ENCODE results near the gene CCDC102A.

CCDC102A gene

DNA sequence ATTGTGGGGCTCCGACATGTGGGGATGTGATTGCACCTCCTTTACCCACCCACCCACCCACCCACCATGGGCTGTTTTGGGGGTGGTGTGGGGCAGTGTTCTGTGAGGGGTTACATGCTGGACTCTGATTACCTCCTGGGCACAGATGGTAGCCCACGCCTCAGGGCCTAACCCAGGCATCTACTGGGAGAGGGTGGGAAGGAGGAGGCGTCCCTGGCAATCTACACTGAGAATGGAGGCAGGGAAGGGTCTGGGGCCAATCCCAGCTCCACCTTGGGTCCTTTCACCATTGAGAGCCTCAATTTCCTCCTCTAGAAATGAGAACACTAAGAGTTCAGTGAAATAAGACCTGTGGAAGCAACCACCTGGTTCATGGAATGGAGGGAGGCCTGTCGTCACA is 38.3 kb downstream of the CCDC102A start:
- no peak for DNase-seq

DNA sequence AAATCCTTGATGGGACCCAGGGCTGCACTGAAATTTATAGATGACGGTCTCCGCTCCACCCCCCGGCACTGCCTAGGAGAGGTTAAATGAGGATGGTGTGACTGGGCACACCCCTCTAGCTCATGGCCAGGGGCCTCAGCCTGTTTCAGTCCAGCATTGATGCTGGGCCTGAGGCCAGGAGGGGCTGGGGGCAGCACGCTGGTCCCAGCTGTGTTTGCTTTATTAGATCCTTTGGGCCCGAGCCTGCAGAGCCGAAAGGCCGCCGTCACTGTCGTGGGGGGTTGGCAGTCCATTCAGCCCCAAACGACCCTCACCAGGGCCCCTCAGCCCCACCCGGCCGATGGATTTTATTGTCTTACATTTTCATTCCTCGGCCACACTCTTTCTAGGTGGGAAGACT is 39.2 kb downstream of the CCDC102A start:
- no peak for DNase-seq

DNA sequence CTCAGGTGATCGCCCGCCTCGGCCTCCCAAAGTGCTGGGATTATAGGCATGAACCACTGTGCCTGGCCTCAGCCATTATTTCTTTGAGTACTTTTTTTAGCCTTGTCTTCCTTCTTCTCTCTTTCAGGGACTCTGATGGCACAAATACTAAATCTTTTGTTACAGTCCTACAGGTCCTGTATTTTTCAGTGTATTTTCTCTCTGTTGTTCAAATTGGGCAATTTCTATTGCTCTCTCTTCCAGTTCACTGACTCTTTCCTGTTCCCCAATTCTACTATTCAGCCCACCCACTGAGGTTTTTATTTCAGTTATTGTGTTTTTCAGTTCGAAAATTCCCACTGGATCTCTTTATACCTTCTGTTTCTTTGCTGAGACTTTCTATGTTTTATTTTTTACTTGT is 42.6 kb downstream of the CCDC102A start:
- no peak for DNase-seq

DNA sequence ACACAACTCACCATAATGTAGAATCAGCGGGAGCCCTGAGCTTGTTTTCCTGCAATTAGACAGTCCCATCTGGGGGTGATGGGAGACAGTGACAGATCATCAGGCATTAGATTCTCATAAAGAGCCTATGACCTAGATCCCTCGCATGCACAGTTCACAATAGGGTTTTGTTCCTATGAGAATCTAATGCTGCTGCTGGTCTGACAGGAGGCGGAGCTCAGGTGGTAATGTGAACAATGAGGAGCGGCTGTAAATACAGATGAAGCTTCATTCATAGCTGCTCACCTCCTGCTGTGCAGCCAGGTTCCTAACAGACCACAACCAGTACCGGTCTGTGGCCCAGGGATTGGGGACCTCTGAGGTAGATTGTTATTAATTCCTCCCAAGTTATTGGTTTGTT is 47.1 kb downstream of the CCDC102A start:
- DNase-seq = no peak

DNA sequence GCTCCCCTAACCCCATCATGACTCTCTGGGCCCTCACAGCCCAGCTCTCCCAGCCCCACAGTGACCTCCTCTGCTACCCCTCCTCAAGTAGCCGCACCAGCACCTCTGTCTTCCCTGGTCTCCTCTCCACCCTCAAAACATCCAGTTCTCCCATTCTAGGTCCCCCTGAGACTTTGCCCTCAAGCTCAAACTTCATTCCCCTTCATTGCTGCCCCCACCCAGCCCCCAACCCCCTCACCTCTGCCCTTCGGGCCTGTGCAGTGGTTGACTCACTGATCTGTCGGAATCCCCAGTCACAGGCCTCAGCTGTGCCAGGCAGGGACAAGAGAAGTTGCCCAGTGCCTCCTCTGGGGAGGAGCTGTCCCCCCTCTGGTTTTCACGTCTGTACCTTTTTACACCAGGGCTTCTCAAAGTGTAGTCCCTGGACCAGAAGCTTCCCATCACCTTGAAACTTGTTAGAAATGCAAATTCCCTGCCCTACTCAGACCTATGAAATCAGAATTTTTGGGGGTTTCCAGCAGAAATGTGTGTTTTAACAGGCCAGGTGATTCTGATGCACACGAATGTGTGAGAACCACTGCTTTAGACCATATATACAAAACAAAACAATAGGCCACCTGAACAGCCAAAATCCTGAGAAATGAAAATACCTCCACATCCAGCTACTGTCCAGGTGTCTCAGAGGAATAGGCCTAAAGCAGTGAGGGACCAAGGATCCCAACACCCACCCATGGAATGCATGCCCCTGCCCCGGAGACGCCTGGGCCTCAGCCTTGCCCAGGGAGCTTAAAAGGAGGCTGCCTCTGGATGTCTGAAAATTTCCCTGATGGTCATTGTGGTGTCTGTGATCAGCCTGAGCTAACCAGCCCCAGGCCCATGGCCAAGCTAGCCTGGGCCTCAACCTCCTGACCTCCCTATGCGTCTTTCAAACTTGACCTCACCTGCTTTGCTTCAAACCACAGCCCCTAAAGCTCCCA is 49.2 kb downstream of the CCDC102A start:
- DNase-seq = no peak

DNA sequence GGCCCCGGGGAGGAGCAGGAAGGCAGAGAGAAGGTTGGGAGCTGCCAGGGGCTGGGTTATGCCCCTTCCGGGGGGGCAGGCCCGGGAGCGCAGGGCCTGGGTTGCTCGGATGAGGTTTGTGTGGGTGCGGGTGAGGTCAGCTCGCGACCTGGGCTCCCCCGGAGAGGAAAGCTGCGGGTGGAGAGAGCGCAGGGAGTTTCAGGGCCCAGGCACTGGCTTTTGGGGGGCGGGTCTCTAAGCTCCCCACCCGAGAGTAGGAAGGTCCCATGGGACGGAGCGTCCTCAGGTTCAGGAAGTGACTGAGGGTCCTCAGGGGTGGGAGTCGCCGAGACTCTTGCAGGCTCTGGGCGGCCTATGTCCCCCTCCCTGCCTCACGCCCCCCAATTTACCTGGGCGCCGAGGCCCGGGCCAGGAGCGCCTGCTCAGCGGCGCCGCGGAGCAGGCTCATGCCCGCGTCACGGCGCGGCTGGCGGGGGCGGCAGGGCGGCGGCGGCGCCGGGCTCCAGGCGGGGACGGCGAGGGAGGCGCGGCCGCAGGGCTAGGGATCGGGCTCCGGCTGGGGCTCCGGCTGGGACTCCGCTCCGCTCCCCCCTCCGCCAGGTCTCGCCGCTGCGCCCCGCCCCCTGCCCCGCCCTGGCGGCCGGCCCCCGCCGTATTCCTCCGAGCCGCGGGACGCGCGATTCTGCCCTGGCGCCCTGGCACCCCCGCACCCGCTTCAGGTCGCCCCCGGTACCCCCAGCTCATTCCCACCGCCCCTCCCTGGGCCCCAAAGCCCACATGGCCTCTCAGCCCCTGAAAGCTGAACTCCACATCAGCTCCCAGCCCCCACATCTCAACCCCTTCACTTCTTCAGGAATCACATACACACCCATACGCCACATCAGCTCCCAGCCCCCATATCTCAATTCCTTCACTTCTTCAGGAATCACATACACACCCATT is 50.2 kb downstream of the CCDC102A start, which contains the start of gene DOK4:
Gene DOK4, minus strand, starts transcription at position 578 of the 942 bp plus-strand sequence. CDS start 6,986 bp downstream, outside the sequence.
- DNase-seq = peak; percentile 60

DNA sequence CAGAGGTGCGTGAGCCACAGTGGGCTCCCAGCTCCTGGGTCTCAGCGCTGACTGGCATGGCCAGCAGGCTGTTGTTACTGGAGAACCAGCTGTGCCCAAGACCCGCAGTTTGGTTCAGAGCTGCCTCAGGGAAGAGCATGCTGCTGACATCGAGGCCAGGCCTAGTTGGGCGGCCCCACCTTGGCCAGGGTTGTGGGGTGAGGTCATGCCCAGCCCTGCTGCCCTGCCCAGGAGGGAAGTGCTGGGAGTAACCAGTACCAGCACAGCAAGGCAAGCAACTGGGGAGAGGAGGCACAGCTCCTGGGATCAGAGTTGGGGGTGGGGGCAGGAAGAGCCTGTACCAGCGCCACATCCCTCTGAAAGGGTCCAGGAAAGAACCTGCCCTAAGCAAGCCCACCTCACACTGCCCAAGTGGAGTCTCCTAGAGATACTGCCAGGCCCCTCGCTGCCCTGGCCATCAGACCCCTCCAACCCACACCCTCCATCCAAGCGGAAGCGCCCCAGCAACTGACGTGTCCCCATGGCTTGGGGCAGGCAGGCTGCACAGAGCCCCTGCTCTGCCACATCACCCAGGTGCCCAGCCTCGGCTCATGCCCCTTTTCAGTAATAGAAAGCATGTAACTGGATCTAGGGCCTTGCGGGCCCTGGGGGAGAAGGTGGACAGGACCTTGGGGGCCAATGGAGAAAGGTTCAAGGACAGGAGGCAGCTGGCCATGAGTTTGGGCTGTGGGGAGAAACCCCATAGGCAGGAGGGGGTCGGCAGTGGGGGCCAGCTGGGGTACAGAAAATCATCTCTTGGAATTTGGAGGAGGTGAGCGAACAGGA is 51.1 kb downstream of the CCDC102A start:
- DNase-seq = no peak

DNA sequence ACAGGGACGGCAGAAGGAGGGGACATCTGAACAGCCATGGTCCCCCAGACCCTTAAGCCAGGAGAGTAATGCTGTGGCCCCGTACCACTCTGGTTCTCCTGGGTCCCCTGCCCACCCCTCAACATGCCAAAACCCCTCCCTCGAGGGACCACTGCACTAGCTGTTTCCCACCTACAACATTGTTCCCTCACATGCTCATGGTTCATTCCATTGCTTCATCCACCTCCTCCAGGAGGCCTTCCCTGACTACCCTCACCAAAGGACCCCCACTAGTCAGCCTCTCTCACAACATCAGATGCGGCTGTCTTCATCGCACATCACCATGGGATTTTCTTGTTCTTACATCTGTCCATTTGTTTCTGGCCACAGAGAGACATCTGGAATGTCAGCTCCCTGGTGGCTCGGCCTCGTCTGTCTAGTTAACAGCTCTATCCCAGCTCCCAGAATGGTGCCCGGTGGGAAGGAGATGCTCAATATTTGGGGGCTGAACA is 51.8 kb downstream of the CCDC102A start:
- DNase-seq = no peak

DNA sequence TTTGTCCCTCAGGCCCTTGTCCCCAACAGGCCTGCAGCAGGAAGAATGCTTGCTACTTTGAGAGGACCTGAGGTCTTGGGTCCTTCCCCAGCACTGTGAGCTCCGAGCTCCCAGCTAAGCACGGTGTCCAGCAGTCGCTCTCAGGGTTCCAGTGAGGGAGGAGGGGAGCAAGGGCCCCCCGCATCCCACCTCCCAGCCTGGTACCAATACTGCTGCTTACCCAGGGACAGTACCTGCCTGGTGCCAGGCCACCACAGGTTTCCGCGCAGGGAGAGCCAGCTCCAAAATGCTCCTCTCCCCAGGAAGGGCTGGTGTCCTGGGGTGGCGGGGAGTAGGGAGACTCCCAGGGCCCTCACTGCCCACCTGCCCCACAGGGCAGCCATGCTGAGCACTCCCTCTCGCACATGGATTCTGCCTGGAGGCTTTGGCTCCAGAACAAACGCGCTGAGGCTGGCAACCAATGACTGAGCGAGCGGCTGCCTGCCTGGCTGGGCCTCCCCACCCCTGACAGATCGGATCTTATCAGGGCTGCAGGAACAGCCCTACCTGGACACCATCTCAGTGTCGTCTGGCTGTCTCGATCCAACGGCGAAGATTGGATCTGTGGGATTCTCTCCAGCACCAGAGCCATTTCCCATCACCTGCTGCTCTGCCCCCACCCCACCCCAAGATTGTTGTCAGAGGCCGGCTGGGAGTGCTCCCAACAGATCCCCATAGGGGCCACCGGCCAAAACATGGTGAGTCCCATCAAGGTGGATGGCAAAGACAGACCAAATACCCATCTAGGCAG is 52.5 kb downstream of the CCDC102A start:
- no peak for DNase-seq

DNA sequence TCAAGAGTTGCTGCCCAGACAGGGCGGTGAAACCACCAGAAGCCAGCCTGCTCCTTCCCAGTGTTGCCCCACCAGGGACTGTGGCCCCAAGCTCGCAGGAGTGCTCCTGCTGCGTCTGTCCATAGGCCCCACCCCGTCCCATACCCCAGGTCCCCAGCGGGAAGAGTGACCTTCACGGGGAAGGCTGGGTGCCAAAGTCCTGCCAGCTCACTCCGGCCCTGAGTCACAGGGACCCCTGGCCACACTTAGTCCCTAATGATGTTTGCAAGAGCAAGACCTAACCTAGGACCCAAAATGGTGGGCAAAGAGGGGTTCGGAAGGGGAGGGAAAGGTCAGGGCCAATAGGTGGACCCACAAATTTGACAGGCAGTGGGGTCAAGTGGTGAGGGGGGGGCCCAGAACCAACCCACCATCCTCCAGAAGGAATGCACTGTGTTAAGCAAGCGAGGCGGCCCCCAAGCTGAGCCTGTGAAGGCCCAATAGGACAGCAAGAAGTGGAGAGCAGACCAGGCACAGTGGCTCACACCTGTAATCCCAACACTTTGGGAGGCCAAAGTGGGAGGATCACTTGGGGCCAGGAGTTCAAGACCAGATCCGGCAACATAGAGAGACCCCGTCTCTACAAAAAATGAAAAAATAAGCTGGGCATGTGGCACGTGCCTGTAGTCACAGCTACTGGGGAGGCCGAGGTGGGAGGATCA is 53.4 kb downstream of the CCDC102A start:
- DNase-seq = no peak

DNA sequence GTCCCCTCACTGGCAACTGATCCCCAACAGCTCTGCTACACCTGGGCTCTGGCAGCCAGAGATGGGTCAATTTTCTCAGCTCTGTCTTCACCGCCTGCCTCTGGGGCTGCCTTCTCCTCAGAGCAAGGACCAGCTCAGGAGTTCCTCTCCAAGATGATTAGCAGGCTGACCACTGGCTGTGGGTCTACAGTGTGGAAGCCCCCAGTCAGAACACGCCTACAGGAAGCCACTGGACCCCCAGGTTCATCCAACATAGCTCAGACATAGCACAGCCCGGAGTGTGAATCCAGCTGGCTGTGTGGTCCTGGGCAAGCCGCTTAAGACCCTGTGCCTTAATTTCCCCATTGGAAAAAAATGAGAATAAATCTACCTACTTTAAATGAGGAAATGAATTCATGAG is 55.0 kb downstream of the CCDC102A start:
- DNase-seq = no peak

DNA sequence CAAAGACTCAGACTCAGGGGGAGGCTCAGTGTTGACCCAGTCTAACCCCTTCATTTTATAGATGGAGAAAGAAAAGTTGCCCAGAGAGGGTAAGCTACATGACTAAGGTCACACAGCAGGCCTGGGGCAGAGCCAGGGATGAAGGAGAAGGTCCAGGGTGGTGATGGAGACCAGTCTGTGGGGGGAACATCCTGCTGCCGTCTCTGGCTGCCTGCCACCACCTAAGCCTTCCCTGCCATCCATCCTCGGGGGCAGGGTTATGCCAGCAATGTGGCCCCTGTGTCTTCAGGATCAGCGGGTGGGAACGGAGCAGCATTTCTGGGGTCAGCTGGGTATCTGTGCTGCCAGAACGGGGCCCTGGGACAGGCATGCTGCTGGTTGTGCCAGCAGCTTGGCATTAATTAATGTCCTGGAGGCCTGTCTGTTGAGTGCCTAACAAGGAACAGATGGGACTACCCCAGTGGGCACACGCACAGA is 55.6 kb downstream of the CCDC102A start:
- no peak for DNase-seq

DNA sequence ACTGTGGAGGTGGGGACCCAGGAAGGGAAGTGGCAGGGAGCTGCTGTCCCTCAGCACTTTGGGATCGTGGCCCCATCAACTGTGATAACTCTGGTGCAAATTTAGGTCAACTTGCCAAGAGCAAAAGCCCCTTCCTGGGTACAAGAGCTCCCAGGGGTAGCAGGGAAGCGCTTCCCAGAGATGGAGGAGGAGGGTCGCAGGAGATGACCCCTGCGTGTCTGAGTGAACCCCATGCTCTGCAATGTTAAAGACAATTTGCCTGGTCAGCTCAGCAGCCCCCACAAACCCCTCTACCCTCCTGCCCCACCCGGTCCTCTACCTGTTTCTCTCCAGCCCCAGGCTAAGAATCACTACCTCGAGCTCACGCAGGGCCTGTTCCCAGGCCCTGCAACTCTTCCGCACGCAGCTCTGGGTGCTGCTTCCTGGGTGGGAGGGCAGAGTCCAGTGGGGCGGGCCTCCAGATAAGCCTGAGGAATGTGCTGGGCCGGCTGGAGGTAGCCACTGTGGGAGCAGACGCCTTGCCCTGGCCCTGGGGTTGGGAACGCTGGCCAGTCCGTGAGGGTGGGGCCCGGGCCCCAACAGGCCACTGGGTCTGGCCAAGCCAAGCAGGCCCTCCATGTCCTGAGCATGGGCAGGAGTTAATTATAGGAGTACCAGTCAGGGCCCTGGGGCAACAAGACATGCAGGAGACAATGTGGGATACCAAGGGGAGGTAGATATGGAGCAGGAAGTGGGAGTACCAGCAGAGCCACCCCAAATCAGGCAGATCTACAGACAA is 56.2 kb downstream of the CCDC102A start:
- no peak for DNase-seq

DNA sequence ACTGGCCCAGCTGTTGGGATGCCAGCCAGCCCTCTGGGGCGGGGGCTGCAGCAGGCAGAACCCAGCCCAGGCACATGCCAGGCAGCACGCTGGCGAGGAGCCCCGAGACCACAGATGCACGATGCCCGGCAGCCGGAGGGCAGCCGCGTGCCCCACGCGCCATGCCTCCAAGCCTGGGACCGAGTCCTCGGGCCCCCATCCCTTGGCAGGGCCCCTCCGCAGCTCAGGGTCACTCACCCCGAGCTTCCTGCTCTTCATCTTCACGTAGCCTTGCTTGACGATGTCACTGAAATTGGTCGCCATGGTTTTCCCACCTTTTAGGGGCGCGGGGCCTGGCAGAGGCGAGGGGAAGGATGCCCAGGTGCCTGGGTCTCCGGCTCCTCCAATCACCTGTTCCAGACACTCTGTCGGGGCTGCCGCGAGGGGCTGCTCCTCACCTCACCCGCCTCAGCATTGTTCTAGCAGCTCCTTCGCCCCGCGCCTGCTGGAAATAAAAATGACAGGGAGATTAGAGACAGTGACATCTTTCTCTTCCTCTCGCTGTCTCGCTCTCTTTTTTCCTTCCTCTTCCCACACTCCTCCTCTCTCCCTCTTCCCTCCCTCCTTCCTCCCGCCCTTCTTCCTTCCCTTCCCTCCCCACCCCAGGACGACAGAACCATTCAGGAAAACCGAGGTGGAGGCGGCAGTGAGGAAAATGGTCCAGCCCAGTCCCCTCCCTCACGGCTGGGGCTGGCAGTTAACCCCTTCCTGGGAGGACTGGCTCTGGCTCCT is 57.0 kb downstream of the CCDC102A start:
- DNase-seq = no peak

DNA sequence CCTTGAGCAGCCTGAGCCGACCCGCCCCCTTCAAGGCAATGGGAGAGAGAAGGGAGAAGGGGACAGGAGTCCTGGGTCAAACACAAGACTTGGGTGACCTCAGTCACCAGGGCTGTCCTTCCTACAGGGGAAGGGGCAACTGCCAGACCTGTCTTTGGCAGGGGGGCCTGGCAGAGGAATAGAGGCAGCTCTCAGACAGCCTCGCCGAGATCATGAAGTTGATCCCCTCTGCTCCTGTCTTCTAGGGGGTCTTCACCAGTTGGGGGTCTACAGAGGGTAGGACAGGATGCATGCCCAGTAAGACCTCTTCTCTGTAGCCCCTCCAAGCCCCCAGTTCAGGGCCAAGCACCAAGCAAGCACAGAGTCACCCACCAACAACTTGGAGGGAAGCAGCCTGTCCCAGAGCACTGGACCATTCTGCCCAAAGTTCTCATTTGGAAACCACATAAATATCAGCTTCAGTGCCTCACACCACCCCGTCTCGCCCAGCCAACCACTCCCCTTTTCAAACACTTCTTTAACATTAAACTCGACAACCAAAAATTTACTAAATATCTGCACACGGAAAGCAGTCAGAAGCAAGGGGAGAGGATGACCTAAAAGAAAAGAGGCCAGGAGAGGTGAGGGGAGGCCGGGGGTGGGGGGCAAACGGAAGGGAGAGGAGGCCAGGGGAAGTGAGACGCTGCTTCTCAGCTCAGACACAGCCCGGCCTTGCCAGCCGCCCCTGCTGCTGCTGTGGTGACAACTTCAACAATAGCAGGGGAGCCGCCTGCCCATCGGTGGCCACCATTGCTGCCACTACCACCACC is 57.8 kb downstream of the CCDC102A start:
- no peak for DNase-seq

DNA sequence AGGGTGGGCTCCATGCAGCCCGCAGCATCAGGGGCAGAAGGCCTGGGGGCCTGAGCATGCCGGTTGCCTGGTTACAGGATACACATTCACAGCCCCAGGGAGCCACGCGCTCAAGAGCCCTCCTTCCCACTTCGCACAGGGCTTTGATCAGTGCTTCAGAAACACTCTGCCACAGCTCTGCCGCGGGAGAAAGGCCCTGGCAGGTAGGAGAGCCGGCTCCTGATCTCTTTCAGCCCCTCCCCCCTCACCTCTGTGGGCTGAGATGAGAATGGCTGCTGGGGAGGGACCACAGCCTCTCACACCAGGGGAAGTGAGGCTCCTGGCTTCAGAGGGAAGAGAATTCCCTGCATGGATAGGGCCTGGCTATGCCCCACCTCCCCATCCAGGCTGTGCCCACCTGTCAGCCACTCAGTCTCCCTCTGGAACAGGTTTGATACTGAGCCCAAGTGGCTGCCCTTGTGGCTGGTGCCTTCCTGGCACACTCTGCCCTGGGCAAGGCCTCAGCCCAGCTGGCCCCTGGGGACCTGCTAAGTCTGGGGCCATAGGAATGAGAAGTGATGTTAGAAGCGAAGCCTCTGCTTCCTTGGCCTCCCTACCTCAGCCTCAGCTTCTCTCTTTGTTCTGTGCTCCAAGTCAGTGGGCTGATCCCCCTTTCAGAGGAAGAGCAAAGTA is 58.7 kb downstream of the CCDC102A start:
- DNase-seq = peak; percentile 48

DNA sequence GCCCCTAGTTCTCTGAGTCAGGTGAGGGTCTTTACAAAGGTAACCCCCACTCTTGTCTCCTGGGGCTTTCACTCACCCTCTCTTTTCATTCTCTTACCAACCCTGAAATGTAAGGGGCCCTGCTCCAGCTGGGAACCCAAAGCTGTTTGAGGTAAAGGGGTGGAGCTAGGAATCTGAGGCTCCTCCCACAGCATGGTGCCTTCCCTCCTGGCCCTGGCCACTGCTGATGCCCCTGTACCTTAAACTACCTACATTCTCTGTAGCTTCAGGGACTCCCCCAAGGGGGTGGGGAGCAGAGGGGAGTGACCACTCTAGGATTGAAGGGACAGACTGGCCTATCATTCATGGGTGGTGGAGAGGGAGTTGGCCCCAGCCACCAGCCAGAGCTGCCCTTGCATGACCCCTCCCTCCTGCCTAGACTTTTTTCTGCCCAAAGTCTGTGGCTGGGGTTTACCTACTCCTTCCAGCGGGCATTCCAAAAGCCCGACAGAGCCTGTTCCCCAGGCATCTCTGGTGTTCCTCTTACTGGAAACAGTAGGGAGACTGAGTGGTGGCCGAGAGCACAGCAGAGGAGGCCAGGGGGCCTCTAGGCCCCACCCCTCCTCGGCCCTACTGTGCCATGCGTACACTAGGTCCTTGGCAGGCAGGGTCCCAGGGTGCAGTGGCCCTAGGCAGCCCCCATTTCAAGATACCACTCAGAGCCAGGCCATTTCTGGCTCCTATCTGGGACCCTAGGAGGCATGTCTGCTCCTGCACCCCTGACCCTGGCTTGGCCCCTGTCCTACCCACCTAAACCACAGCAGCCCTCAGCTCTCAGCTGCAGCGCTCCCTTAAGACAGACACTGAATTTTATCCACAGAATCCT is 59.6 kb downstream of the CCDC102A start:
- no peak for DNase-seq
